Measurements from ENCODE around the gene OR9G1. TPM values are rescaled to one million over a fixed set of nuclear protein-coding genes. Genes with fewer than 3 reads are reported as not detected.

Gene OR9G1
- total RNA-seq, 1 donor from 2014 or later = not detected

DNA sequence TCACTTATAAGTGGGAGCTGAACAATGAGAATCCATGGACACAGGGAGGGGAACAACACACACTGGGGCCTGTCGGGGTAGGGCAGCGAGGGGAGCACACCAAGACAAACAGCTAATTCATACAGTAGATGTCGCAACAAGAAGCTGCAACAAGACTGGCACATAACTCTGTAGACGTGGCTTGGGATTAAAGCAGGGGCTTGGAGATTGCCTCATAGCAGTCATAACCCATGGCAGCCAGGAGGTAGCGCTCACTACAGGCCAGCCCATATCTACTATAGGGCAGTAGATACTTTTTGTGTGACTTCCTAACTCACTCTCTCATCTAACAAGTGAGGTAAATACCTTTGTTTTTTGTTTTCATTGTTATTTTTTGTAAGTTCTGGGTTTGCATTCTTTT lies 51.3 kb downstream of the OR9G1 start:
- DNase-seq (ENCODE audit: low spot score in 2 of 2) = no peak
- H3K4me1 ChIP-seq = no peaks in the 10 kb centered on the region
- no peaks in the 10 kb centered on the region for H3K9me3 ChIP-seq
- no peaks in the 10 kb centered on the region for H3K36me3 ChIP-seq
- TF ChIP-seq, protein P1, sequence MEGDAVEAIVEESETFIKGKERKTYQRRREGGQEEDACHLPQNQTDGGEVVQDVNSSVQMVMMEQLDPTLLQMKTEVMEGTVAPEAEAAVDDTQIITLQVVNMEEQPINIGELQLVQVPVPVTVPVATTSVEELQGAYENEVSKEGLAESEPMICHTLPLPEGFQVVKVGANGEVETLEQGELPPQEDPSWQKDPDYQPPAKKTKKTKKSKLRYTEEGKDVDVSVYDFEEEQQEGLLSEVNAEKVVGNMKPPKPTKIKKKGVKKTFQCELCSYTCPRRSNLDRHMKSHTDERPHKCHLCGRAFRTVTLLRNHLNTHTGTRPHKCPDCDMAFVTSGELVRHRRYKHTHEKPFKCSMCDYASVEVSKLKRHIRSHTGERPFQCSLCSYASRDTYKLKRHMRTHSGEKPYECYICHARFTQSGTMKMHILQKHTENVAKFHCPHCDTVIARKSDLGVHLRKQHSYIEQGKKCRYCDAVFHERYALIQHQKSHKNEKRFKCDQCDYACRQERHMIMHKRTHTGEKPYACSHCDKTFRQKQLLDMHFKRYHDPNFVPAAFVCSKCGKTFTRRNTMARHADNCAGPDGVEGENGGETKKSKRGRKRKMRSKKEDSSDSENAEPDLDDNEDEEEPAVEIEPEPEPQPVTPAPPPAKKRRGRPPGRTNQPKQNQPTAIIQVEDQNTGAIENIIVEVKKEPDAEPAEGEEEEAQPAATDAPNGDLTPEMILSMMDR (IDR thresholded peaks at IDR 0.05) = no peak
- no peak overlapping the region for H3K4me3 ChIP-seq
- intact Hi-C loops (cut with DNase I) = no loop called here
- H3K27me3 ChIP-seq = no peaks in the 10 kb centered on the region
- no peak overlapping the region for H3K27ac ChIP-seq

- no peak overlapping the region for H3K27ac ChIP-seq
- intact Hi-C loops (cut with DNase I) = no loop called here
- TF ChIP-seq, protein P1 (IDR thresholded peaks at IDR 0.05) = no peak
Observed at GRCh38 chr11:56751480-56751879, 52.6 kb downstream of the OR9G1 start.

More at GRCh38 chr11:56751480-56751879, 52.6 kb downstream of the OR9G1 start:
- no peaks in the 10 kb centered on the region for H3K4me1 ChIP-seq
- no peak overlapping the region for H3K4me3 ChIP-seq
- H3K27me3 ChIP-seq = no peaks in the 10 kb centered on the region
- H3K36me3 ChIP-seq = no peaks in the 10 kb centered on the region
- no peak for DNase-seq (ENCODE audit: low spot score in 2 of 2)
- no peaks in the 10 kb centered on the region for H3K9me3 ChIP-seq

Other genes with a start within 250 kb of the OR9G1 start
- not detected for gene OR5M3, start 225.7 kb upstream of the OR9G1 start, total RNA-seq
- not detected for gene OR5M8, start 207.7 kb upstream of the OR9G1 start, total RNA-seq
- gene OR5M11, start 155.8 kb upstream of the OR9G1 start, total RNA-seq = not detected
- gene OR5M10, start 121.4 kb upstream of the OR9G1 start, total RNA-seq = not detected
- not detected for gene OR5M1, start 84.2 kb upstream of the OR9G1 start, total RNA-seq
- not detected for gene OR5AP2, start 56.7 kb upstream of the OR9G1 start, total RNA-seq
- gene OR5AR1, start 35.4 kb upstream of the OR9G1 start, total RNA-seq = not detected
- not detected for gene OR9G4, start 49.6 kb downstream of the OR9G1 start, total RNA-seq

Measured in ascending aorta (tissue), 2 donors.